IPS DF 6.9 (cell line): ENCODE results near the gene PLEKHG7.
"Not testable (repeated sequence)": the region's sequence is repeated elsewhere in the genome, so short reads cannot be mapped to it uniquely, and the experiment has no call there.

Experiments
- DNase-seq: peaks from one replicate; pipeline ENCODE4 v3.0.0-alpha.2; 2013; ENCODE audit warnings: low read depth, low spot score
- H3K27ac ChIP-seq: one replicate; pipeline ENCODE4 v1.5.1; 2013; ENCODE audit warnings: low read length, control low read depth
- H3K27me3 ChIP-seq: 2 replicates; pipeline ENCODE4 v1.6.1; 2013; ENCODE audit warnings: mild to moderate bottlenecking, low read length; ENCODE audit not compliant: control insufficient read depth, insufficient read depth
- H3K36me3 ChIP-seq: 2 replicates; pipeline ENCODE4 v1.6.1; 2013; ENCODE audit warnings: low read length; ENCODE audit not compliant: control insufficient read depth, insufficient read depth
- H3K4me1 ChIP-seq: 2 replicates; pipeline ENCODE4 v1.6.1; 2013; ENCODE audit warnings: low read length; ENCODE audit not compliant: control insufficient read depth, insufficient read depth
- H3K4me3 ChIP-seq: 2 replicates; pipeline ENCODE4 v1.5.1; 2013; ENCODE audit warnings: mild to moderate bottlenecking, low read length
- H3K9me3 ChIP-seq: 2 replicates; pipeline ENCODE4 v1.6.1; 2013; ENCODE audit warnings: low read length, inconsistent platforms; ENCODE audit not compliant: control insufficient read depth, insufficient read depth
- WGBS: extraction: QIAGEN DNeasy Blood & Tissue Kit; methylation state at CpG from one replicate; pipeline ENCODE4 v1.1.7; 2013; ENCODE audit warnings: mixed read lengths, missing lambda C conversion rate; ENCODE audit not compliant: insufficient read length, insufficient coverage; 5-methylcytosine and 5-hydroxymethylcytosine counted together

Gene PLEKHG7, protein sequence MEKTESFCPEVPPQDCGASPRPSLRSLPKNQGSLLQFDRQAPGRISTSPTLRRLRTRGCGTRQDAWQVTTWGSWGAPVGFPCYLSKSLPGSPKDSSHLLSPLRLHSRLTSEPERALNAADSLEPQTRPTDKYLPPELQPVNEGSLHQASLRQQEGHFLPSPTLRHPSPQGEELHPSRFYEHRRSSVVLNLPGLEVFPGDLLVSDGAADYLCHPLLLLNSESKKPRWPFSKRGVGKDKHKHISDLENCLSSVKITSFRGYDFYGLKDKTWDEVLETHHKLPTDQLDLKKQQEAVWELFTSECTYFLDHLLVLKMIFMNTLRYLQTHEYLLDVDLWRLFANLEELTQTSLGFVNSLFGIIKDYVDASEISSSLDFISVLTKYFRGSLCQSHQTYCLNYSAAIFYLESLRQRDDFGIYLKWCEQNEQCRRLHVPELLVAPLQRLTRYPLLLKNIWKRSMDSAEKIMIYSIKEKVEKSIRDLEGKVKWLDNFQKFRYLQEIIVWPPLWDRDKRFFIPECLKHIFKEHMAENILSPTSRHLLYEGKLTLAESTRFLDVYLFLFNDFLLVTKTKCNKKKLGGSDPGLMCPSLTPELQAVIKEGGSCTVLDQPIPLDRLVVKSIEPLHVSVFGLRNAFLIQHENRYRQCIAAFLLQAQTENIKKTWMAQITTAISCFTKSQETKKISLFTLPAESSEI

DNA sequence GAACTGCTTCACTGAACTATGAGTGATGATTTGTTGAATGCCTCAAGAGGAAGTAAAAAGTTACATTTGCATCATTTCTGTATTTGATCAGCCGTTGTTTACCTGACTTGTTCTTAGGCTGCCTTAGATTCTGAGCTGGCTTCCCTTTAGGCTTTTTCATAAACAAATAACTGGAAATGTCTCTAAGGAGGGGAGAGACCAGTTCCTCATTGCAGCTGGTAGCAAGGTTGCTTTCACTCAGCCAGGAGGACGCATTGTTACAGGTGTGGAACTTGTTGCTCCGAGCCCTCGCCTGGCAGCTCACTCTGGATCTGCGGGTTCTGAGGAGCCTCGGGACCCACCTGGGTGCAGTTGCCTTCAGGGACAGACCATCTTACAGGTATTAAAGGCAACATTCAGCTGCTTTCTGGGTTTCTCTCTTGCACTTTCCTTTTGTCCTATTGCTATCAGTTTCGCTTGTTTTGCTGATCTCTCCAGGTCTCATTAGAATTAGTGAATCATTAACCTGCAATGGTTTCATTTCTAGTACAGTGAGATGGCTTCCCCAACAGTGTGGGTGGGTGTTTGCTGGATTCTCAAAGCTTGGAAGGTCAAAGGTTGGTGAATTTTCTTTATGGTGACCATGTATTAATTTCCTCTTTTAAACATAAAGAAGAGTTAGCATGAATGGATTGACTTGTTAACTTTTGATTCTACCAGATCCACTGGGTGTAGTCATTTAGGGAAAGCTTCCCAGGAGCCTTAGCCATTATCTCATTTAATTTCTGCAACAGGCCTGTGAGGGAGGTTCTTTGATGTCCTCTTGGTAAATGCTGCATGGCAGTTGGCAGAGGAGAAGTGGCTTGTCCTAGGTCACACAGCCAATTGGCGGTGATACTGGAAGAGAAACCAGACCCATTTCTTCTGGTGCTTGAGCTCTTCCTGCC, at the start of gene PLEKHG7:
PLEKHG7 (plus strand) TSS at position 236 of the 926 bp plus-strand sequence. CDS start 3,643 bp downstream, outside the sequence.
- no peak for DNase-seq
- Histone ChIP-seq H3K4me3 (no peak within 1 kb of the TSS), H3K27ac (no peak within 1 kb of the TSS)

DNA sequence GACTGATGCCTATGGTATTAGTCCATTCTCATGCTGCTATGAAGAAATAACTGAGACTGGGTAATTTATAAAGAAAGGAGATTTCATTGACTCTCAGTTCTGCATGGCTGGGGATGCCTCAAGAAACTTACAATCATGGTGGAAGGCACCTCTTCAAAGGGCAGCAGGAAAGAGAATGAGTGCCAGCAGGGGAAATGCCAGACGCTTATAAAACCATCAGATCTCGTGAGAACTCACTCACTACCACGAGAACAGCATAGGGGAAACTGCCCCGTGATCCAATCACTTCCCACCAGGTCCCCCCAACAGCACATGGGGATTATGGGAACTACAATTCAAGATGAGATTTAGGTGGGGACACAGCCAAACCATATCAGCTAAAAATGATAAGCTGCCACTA, 48.5 kb upstream of the PLEKHG7 start:
- not testable (repeated sequence) for H3K27me3 ChIP-seq, H3K4me1 ChIP-seq, H3K4me3 ChIP-seq, H3K9me3 ChIP-seq, DNase-seq, H3K36me3 ChIP-seq, H3K27ac ChIP-seq
- no CpG with 5 or more reads among the region's 4 CpGs for WGBS

More for the DNA sequence above, at the start of gene PLEKHG7:
- Histone ChIP-seq H3K27me3 (no peaks in the 10 kb centered on the region), H3K4me1 (peaks cover 1% of the 10 kb centered on the region; the same call in 1 of the 2 replicates), H3K9me3 (no peaks in the 10 kb centered on the region), H3K36me3 (no peaks in the 10 kb centered on the region)
- no CpG with 5 or more reads among the region's 8 CpGs for WGBS

DNA sequence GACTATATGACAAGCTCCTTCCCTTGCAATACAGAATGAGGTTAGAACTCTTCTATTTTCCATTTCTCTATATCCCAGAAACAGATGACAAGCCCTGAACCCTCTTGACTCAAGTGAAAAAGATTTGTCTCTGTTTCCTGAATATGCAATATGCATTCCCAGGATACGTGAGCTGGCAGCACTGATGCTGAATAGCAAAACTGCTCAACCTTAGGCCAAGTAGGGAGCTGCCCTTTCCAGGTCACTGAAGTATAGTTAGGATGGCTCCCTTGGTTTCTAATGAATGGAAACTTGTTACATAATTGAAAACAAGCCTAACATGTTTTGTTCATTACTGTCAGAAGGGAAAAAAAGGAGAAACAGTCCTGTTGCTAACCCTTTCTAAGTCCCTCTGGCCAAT, 47.9 kb upstream of the PLEKHG7 start:
- Histone ChIP-seq H3K4me1 (no peaks in the 10 kb centered on the region), H3K27me3 (no peaks in the 10 kb centered on the region), H3K27ac (no peak overlapping the region), H3K36me3 (no peaks in the 10 kb centered on the region), H3K4me3 (no peak overlapping the region), H3K9me3 (no peaks in the 10 kb centered on the region)
- no peak for DNase-seq
- WGBS, result no CpG with 5 or more reads among the region's 1 CpG

DNA sequence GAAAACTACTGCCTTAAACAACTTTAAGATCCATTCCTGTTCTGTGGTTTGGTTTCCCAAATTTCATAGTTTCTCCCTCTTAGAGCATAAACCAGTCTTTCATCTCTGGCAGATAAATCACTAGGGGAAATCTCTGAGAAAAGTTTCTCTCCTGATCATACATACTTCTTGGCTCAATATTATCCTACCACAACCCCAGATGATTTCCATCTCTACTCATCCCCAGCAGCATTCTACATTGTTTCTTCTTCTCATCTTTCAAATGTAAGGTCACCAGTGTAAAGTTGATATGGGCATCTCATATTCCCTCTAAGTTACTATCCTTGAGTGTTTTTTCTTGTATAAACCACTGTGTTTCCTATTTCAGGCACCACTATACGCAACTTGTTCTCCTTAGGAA, 45.9 kb upstream of the PLEKHG7 start:
- H3K4me3 ChIP-seq, result no peak overlapping the region
- DNase-seq, result no peak
- no peaks in the 10 kb centered on the region for H3K36me3 ChIP-seq
- no peaks in the 10 kb centered on the region for H3K27me3 ChIP-seq
- no peaks in the 10 kb centered on the region for H3K9me3 ChIP-seq
- H3K4me1 ChIP-seq, result no peaks in the 10 kb centered on the region
- WGBS, result no CpG with 5 or more reads among the region's 1 CpG
- no peak overlapping the region for H3K27ac ChIP-seq

DNA sequence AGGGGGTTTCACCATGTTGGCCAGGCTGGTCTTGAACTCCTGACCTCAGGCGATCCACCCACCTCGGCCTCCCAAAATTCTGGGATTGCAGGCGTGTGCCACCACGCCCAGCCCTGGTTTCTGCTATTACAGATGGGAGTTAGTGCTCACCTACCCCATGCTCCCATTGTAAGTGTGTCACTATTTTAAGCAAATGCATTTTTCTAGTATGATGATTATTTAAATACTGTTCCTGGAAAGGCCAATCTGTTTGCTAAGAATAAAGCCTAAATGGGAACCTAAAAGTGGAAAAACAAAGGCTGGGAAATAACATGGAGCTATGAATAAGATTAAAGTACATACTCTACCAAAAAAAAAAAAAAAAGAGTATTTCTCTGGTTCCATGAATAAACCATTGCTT, 45.0 kb upstream of the PLEKHG7 start:
- Histone ChIP-seq H3K36me3 (no peaks in the 10 kb centered on the region), H3K27ac (no peak overlapping the region), H3K4me1 (no peaks in the 10 kb centered on the region), H3K4me3 (no peak overlapping the region), H3K9me3 (no peaks in the 10 kb centered on the region), H3K27me3 (no peaks in the 10 kb centered on the region)
- WGBS, result no CpG with 5 or more reads among the region's 4 CpGs
- no peak for DNase-seq

DNA sequence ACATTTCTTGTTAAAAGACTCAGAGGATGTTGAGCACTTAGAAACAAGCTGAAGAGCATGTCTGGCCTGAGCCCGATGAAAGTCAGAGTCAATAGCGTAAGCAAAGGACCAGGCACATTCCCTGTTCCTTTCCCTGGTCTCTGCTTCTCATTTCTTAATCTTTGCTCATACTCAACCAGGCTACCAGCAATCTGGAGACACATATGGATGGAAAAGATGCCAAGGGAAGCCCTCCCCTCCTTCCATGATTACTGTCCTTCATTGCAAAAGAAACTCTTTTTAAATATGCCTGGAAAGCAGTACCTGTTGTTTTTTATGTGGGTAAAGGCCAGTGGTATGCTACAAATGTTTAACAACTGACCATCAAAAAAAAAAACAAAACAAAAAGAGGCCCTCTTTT, 44.2 kb upstream of the PLEKHG7 start:
- no peaks in the 10 kb centered on the region for H3K4me1 ChIP-seq
- H3K4me3 ChIP-seq, result no peak overlapping the region
- no peaks in the 10 kb centered on the region for H3K27me3 ChIP-seq
- H3K27ac ChIP-seq, result no peak overlapping the region
- no CpG with 5 or more reads among the region's 2 CpGs for WGBS
- H3K9me3 ChIP-seq, result no peaks in the 10 kb centered on the region
- no peak for DNase-seq
- no peaks in the 10 kb centered on the region for H3K36me3 ChIP-seq

DNA sequence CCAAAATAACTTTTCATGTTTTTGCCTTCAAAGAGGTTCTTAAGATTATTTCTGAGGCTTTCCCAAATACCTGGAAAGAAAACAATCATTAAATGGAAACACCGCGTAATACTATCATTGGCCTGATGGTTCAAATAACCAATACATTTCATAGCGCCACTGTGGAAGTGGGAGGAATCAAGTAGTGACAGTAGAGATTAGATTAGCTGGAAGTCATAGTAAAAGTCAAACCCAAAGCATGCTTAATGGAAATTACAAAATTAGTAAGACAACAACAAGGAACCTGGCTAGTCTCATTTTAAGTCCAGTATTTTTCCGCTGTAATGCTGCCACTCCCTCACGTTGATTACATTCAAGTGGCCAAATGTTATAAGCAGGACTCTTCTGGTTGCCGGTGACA, 41.5 kb upstream of the PLEKHG7 start:
- Histone ChIP-seq H3K36me3 (no peaks in the 10 kb centered on the region), H3K27ac (no peak overlapping the region), H3K9me3 (no peaks in the 10 kb centered on the region), H3K4me1 (no peaks in the 10 kb centered on the region), H3K4me3 (no peak overlapping the region), H3K27me3 (no peaks in the 10 kb centered on the region)
- WGBS, result no CpG with 5 or more reads among the region's 6 CpGs
- no peak for DNase-seq

DNA sequence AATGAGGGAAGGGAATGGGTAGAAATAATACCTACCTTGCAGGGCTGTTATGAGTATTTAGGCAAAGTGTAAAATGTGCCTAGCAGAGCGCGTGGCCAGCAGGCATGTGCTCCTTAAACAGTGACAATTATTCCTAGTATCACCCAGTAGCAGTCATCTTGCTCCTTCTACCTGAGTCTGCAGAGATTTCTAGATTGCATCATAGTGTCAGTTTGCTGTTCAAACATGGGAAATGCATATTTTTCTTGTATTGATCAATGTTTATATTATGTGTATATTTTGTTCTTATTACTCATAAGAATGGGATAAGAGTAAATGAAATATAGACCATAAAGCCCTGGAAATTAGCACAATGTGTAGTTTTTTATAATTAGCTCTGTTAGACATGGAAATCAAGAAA, 37.3 kb upstream of the PLEKHG7 start:
- no peak for DNase-seq
- H3K27me3 ChIP-seq, result no peaks in the 10 kb centered on the region
- no peaks in the 10 kb centered on the region for H3K4me1 ChIP-seq
- no peak overlapping the region for H3K4me3 ChIP-seq
- no peaks in the 10 kb centered on the region for H3K9me3 ChIP-seq
- no CpG with 5 or more reads among the region's 2 CpGs for WGBS
- no peak overlapping the region for H3K27ac ChIP-seq
- no peaks in the 10 kb centered on the region for H3K36me3 ChIP-seq

DNA sequence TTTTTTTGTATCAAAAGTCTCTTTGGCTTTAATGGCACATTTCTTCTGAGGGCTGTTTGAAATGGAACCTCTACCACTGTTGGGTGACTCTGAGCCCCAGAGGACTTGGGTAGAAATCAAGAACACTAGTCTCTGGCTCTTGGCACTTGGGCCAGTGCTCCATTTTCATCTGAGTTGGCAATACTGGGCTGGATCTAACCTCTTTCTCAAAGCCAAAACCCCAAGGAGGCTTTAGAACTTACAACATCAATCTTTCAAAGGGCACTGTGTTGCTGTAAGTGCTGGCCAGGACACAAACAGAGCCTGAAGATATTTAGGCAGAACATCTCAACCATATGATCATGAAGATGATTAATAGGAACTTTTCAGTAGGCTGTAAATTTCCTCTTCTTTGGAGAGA, 34.0 kb upstream of the PLEKHG7 start:
- H3K9me3 ChIP-seq, result no peaks in the 10 kb centered on the region
- no peak overlapping the region for H3K4me3 ChIP-seq
- H3K4me1 ChIP-seq, result no peaks in the 10 kb centered on the region
- no peaks in the 10 kb centered on the region for H3K36me3 ChIP-seq
- no peaks in the 10 kb centered on the region for H3K27me3 ChIP-seq
- no peak for DNase-seq
- H3K27ac ChIP-seq, result no peak overlapping the region

DNA sequence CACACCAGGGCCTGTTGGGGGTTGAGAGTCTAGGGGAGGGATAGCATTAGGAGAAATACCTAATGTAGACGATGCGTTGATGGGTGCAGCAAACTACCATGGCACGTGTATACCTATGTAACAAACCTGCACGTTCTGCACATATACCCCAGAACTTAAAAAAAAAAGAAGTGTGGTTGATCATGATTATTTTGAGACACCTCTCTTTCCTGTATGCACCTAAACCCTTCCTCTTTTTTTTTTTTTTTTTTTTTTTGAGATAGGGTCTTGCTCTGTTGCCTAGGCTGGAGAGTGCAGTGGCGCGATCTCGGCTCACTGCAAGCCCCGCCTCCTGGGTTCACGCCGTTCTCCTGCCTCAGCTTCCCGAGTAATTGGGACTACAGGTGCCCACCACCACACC, 31.3 kb upstream of the PLEKHG7 start:
- not testable (repeated sequence) for H3K9me3 ChIP-seq, DNase-seq, H3K36me3 ChIP-seq, H3K4me3 ChIP-seq, H3K27me3 ChIP-seq, H3K27ac ChIP-seq, H3K4me1 ChIP-seq
- no CpG with 5 or more reads among the region's 11 CpGs for WGBS
